Cardiac muscle cell (in vitro differentiated cells and primary cell): ENCODE results near the gene EXOC6B. TPM values are rescaled to one million over a fixed set of nuclear protein-coding genes. Genes with fewer than 3 reads are reported as not detected.

Experiments used
- DNase-seq, 2 donors: peaks; one replicate each; pipeline versions ENCODE4 v3.0.0 to v3.0.0-alpha.2; 2010 to 2017; ENCODE audit warnings: low read depth in 1 of 2, low spot score in 1 of 2
- H3K27ac ChIP-seq: fragments of 200-600 bp; sonication (generic); 2 replicates; pipeline ENCODE4 v1.5.1; 2016
- H3K27me3 ChIP-seq: fragments of 200-600 bp; sonication (generic); 2 replicates; pipeline ENCODE4 v1.6.0; 2016; ENCODE audit warnings: control low read depth
- H3K36me3 ChIP-seq: fragments of 200-600 bp; sonication (generic); 2 replicates; pipeline ENCODE4 v1.5.1; 2016; ENCODE audit warnings: control low read depth
- H3K4me1 ChIP-seq: fragments of 200-600 bp; sonication (generic); 2 replicates; pipeline ENCODE4 v1.8.1; 2017; ENCODE audit warnings: low read depth, mild to moderate bottlenecking, mixed run types
- H3K4me3 ChIP-seq: fragments of 200-600 bp; sonication (generic); 2 replicates; pipeline ENCODE4 v1.5.1; 2016; ENCODE audit warnings: mild to moderate bottlenecking
- H3K9me3 ChIP-seq: fragments of 200-600 bp; sonication (generic); 2 replicates; pipeline ENCODE4 v1.5.1; 2017; ENCODE audit warnings: low read depth, mild to moderate bottlenecking, control low read depth
- polyA plus RNA-seq: library from polyadenylated mRNA; unstranded; fragments of >200 nt; fragmentation: Nextera tagmentation; extraction: Ambion mirVana; gene quantifications from 2 replicates; pipeline ENCODE4 v1.2.1, GENCODE V29; 2016
- total RNA-seq: library from RNA; depleted of rRNA; stranded (reverse); fragments of >200 nt; gene quantifications from 2 replicates; pipeline ENCODE4 v1.2.3, GENCODE V29; 2016
- TF ChIP-seq, protein P1 (sequence below): IDR thresholded peaks from 2 replicates; pipeline ENCODE4 v1.5.1; 2012; ENCODE audit warnings: low read depth, mild to moderate bottlenecking, low read length

The EXOC6B gene
- total and polyA plus RNA-seq, 2 experiments from 2014 or later, result 21.7 to 23.9 TPM

DNA sequence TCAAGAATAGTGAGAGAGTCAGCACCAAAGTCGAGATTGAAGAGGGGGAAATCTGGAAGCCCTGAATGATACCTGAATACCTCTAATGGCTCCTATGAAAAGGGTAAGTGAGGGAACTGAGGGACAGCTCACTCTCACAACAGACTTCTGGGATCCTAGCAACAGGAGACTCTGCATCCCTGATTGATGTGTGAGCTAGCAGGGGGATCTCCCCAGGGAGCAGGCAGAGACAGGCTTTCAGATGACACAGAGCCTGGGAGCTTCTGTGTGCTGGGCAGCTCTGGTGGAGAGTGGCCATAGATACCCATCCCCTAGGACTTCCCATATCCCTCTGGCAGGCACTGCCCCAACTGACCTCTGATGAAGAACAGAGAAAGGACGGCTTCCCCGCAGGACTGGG is 206.2 kb downstream of the EXOC6B start:
- Histone ChIP-seq H3K36me3 (no peaks in the 10 kb centered on the region), H3K27ac (no peak overlapping the region), H3K27me3 (no peaks in the 10 kb centered on the region), H3K9me3 (no peaks in the 10 kb centered on the region), H3K4me3 (no peak overlapping the region), H3K4me1 (no peaks in the 10 kb centered on the region)
- DNase-seq, result no peak
- TF ChIP-seq, protein P1, sequence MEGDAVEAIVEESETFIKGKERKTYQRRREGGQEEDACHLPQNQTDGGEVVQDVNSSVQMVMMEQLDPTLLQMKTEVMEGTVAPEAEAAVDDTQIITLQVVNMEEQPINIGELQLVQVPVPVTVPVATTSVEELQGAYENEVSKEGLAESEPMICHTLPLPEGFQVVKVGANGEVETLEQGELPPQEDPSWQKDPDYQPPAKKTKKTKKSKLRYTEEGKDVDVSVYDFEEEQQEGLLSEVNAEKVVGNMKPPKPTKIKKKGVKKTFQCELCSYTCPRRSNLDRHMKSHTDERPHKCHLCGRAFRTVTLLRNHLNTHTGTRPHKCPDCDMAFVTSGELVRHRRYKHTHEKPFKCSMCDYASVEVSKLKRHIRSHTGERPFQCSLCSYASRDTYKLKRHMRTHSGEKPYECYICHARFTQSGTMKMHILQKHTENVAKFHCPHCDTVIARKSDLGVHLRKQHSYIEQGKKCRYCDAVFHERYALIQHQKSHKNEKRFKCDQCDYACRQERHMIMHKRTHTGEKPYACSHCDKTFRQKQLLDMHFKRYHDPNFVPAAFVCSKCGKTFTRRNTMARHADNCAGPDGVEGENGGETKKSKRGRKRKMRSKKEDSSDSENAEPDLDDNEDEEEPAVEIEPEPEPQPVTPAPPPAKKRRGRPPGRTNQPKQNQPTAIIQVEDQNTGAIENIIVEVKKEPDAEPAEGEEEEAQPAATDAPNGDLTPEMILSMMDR, result no peak

DNA sequence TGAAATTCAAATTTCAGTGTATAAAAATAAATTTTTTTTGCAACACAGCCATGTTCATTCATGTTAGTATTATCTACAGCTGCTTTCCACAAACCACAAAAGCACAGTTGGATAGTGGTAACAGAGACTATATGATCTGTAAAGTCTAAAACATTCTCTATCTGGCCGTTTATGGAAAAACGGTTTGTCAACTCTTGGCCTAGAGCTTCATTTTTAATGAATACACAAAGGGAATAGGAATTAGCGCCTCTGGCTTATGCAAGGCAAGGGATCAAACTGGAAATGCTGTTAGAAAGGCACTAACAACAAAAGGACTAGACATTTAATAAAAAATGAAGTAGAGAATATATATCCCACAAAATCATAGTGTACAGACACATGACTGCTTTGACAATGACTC is 211.9 kb downstream of the EXOC6B start:
- no peaks in the 10 kb centered on the region for H3K4me1 ChIP-seq
- no peaks in the 10 kb centered on the region for H3K36me3 ChIP-seq
- H3K27ac ChIP-seq, result no peak overlapping the region
- H3K27me3 ChIP-seq, result no peaks in the 10 kb centered on the region
- DNase-seq, result peak in 1 of 2 donors; percentile 64
- no peaks in the 10 kb centered on the region for H3K9me3 ChIP-seq
- no peak overlapping the region for H3K4me3 ChIP-seq
- TF ChIP-seq, protein P1, result no peak

DNA sequence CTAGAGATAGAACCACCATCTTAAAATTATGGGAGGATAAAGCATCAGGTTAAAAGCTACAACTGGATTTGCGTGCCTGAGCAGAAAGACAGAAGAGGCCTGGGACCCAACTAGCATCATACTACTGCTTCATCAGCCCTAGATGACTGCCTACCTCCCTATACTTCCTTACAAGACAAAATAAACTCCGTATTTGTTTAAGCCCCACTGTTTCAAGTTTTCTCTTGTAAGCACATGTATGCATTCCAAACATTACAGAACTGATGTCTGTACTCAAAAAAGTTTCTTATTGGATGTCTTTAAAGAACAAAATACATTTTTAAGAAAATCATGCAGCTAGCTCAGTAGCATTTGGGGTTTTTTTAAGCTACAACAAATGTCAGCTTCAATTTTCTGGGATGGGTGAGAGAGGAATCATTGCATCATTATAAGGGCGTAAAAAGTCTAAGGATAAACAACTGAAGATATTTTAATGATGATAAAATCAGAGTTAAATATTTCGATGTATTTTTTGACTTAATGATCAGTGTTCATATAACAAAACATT is 213.1 kb downstream of the EXOC6B start:
- DNase-seq, result no peak
- H3K4me1 ChIP-seq, result no peaks in the 10 kb centered on the region
- H3K27me3 ChIP-seq, result no peaks in the 10 kb centered on the region
- no peak overlapping the region for H3K27ac ChIP-seq
- TF ChIP-seq, protein P1, result no peak
- no peak overlapping the region for H3K4me3 ChIP-seq
- H3K36me3 ChIP-seq, result no peaks in the 10 kb centered on the region
- no peaks in the 10 kb centered on the region for H3K9me3 ChIP-seq

DNA sequence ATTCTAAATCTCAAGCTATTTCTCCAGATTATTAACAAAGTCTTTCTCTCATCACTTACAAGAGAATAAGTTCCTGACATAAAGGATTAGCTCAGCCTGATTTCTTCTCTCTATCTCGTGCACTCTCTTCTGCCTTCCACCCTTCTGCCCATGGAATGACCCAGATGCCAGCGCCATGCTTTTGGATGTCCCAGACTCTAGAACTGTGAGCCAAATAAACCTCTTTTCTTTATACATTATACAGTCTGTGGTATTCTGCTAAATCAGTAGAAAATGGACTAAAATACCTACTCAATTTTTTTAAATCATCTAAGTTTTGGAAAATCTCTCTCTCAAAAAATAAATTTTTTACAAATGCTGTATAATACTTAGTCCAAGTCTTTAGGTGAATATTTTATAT is 218.6 kb downstream of the EXOC6B start:
- no peaks in the 10 kb centered on the region for H3K36me3 ChIP-seq
- DNase-seq, result no peak
- TF ChIP-seq, protein P1, result no peak
- H3K9me3 ChIP-seq, result no peaks in the 10 kb centered on the region
- no peak overlapping the region for H3K4me3 ChIP-seq
- H3K27me3 ChIP-seq, result no peaks in the 10 kb centered on the region
- peaks cover 13% of the 10 kb centered on the region for H3K4me1 ChIP-seq
- no peak overlapping the region for H3K27ac ChIP-seq

DNA sequence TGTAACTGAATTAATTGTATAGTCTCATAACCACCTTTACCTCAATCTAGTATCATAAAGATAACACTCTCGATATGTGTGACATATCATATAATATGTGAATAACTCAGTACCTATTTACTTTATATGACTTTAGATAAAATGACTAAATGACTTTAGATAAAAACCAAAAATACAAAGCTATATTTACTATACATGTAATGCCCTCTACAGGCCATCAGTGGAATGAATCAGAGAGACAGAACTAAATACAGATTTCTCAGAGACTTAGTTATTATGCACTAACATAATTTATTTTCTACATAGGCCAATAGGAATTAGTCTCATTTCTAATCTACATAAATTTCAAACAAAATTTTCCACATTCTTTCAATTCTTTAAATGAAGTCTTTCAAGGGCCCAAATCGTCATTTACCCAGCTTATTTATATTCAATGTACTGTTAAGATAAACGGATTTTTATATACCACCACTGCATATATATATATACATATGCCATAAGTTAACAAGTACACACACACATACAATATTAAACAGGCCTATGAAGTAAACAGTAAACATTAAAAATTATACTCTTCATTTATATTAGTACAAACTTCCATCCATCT is 219.9 kb downstream of the EXOC6B start:
- no peak overlapping the region for H3K27ac ChIP-seq
- no peaks in the 10 kb centered on the region for H3K27me3 ChIP-seq
- no peaks in the 10 kb centered on the region for H3K36me3 ChIP-seq
- H3K4me1 ChIP-seq, result peaks cover 13% of the 10 kb centered on the region
- no peak overlapping the region for H3K4me3 ChIP-seq
- TF ChIP-seq, protein P1, result peak; percentile 71
- DNase-seq, result peak; percentile 12 to 40
- H3K9me3 ChIP-seq, result no peaks in the 10 kb centered on the region
